Neutrophil (primary cell): Measurements from ENCODE around the gene HOXD10.

Source experiments
- H3K27ac ChIP-seq: fragments of 200-600 bp; sonication (generic); 2 replicates; pipeline ENCODE4 v1.5.1; 2016; ENCODE audit warnings: mild to moderate bottlenecking, moderate library complexity
- H3K27me3 ChIP-seq: fragments of 200-600 bp; sonication (generic); 2 replicates; pipeline ENCODE4 v1.6.0; 2016; ENCODE audit warnings: mild to moderate bottlenecking
- H3K36me3 ChIP-seq: fragments of 200-600 bp; sonication (generic); 2 replicates; pipeline ENCODE4 v1.5.1; 2017
- H3K4me1 ChIP-seq, 2 experiments: fragments of 200-600 bp in 1 of 2; sonication (generic) in 1 of 2; 1 replicate in 1 of 2; 2 replicates in 1 of 2; pipeline versions ENCODE4 v1.5.1 to v1.6.1; 2013 to 2016; ENCODE audit warnings: low read depth in 1 of 2, low read length in 1 of 2, mild to moderate bottlenecking in 1 of 2, moderate library complexity in 1 of 2; ENCODE audit not compliant: control insufficient read depth in 1 of 2, insufficient read depth in 1 of 2
- H3K4me3 ChIP-seq, 2 experiments: fragments of 200-600 bp in 1 of 2; sonication (generic) in 1 of 2; 1 replicate in 1 of 2; 2 replicates in 1 of 2; pipeline ENCODE4 v1.5.1; 2013 to 2016; ENCODE audit warnings: low read depth in 1 of 2, low read length in 1 of 2, mild to moderate bottlenecking in 1 of 2, moderate library complexity in 1 of 2
- H3K9me3 ChIP-seq: fragments of 200-600 bp; sonication (generic); 2 replicates; pipeline ENCODE4 v1.5.1; 2016
- TF ChIP-seq, protein P1 (sequence below): fragments of 200-600 bp; sonication (generic); IDR thresholded peaks from 2 replicates; pipeline ENCODE4 v1.5.1; 2016; ENCODE audit warnings: antibody characterized with exemption

HOXD10 gene

GRCh38 chr2:176117162-176117822, 714 bp downstream of the HOXD10 start:
- Histone ChIP-seq H3K27ac (no peak overlapping the region), H3K4me1 (peaks cover 3 to 9% of the 10 kb centered on the region in 2 experiments), H3K9me3 (no peaks in the 10 kb centered on the region), H3K36me3 (no peaks in the 10 kb centered on the region), H3K27me3 (peaks cover 100% of the 10 kb centered on the region), H3K4me3 (no peak overlapping the region)
- TF ChIP-seq, protein P1, sequence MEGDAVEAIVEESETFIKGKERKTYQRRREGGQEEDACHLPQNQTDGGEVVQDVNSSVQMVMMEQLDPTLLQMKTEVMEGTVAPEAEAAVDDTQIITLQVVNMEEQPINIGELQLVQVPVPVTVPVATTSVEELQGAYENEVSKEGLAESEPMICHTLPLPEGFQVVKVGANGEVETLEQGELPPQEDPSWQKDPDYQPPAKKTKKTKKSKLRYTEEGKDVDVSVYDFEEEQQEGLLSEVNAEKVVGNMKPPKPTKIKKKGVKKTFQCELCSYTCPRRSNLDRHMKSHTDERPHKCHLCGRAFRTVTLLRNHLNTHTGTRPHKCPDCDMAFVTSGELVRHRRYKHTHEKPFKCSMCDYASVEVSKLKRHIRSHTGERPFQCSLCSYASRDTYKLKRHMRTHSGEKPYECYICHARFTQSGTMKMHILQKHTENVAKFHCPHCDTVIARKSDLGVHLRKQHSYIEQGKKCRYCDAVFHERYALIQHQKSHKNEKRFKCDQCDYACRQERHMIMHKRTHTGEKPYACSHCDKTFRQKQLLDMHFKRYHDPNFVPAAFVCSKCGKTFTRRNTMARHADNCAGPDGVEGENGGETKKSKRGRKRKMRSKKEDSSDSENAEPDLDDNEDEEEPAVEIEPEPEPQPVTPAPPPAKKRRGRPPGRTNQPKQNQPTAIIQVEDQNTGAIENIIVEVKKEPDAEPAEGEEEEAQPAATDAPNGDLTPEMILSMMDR, result no peak

- no peak overlapping the region for H3K27ac ChIP-seq
- TF ChIP-seq, protein P1, result no peak
- no peaks in the 10 kb centered on the region for H3K9me3 ChIP-seq
- no peaks in the 10 kb centered on the region for H3K36me3 ChIP-seq
- H3K4me1 ChIP-seq, result peaks cover 3 to 15% of the 10 kb centered on the region in 2 experiments
- H3K4me3 ChIP-seq, result no peak overlapping the region
- H3K27me3 ChIP-seq, result peaks cover 100% of the 10 kb centered on the region
Observed at GRCh38 chr2:176117823-176118371, 1.3 kb downstream of the HOXD10 start.

DNA sequence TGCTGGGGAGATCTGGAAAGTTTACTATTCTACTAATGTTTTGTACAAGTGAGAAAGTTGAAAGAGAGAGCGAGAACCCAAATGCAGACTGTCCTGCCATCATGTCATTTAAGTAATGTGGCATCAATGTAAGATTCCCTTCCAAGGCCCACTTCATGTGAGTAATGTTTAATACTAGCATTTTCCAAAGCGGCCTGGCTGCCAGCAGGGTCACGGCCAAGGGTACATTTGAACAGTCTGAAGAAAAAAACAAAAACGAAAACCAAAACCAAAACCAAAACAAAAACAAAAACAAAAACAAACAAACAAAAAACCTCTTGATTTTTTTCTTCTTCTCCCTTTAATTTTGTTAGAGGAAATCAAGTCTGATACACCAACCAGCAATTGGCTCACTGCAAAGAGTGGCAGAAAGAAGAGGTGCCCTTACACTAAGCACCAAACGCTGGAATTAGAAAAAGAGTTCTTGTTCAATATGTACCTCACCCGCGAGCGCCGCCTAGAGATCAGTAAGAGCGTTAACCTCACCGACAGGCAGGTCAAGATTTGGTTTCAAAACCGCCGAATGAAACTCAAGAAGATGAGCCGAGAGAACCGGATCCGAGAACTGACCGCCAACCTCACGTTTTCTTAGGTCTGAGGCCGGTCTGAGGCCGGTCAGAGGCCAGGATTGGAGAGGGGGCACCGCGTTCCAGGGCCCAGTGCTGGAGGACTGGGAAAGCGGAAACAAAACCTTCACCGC, 2.2 kb downstream of the HOXD10 start:
- TF ChIP-seq, protein P1, result no peak
- no peak overlapping the region for H3K4me3 ChIP-seq
- H3K4me1 ChIP-seq, result peaks cover 3 to 18% of the 10 kb centered on the region in 2 experiments
- no peaks in the 10 kb centered on the region for H3K36me3 ChIP-seq
- no peaks in the 10 kb centered on the region for H3K9me3 ChIP-seq
- H3K27me3 ChIP-seq, result peaks cover 100% of the 10 kb centered on the region
- no peak overlapping the region for H3K27ac ChIP-seq

DNA sequence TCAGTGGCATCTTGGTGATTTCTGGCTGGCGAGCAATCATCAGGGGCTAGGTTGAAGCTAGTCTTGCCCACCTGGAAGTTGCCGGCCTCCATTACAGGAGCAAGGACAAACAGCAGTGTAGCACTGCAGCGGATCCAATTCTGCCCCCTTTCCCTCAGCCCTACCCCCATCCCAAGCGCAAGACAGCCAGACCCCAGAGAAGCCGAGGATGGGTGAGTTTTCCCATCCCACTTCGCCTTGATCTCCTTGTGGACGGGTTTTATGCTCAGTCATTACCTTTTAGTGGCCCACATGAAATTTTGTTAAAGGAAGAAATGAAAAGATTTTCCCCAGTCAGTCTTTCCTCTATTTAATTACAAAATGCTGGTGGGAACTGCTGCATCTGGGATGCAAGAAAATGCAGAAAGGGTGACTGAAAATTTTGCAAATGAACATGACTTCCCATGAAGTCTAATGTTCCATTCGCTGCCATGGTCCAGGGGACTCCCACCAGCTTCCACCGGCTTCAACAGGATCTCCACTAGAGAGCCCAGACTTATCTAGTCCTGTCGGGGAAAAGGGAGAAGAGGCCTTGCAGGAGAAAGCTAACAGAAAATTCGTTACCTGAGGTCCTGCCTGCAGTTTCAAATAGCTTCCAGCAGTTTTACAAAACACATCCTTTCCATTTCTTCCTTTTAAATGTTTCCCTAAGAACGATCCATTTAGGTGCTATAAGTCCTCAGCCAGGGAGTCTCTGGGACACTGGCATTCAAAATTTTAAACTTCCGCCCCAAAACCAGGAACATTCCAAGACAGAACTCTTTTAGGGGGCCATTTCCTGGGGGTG, 4.0 kb downstream of the HOXD10 start:
- no peak overlapping the region for H3K27ac ChIP-seq
- H3K4me1 ChIP-seq, result peaks cover 3 to 18% of the 10 kb centered on the region in 2 experiments
- H3K36me3 ChIP-seq, result no peaks in the 10 kb centered on the region
- peaks cover 100% of the 10 kb centered on the region for H3K27me3 ChIP-seq
- H3K9me3 ChIP-seq, result no peaks in the 10 kb centered on the region
- TF ChIP-seq, protein P1, result no peak
- no peak overlapping the region for H3K4me3 ChIP-seq
